Loucy (cell line): ENCODE results near the gene ALDH4A1.

Source experiments
- H2AFZ ChIP-seq: fragments of 200-600 bp; sonication (generic); 2 replicates; pipeline ENCODE4 v1.6.0; 2016; ENCODE audit warnings: antibody characterized with exemption, mild to moderate bottlenecking, low read length, moderate library complexity
- H3F3A ChIP-seq: fragments of 200-600 bp; 2 replicates; pipeline ENCODE4 v1.6.0; 2016; ENCODE audit warnings: antibody characterized with exemption, low read depth, mild to moderate bottlenecking
- H3K27me3 ChIP-seq: fragments of 200-600 bp; sonication (generic); 2 replicates; pipeline ENCODE4 v1.6.1; 2014; ENCODE audit warnings: low read length, mild to moderate bottlenecking; ENCODE audit not compliant: insufficient read depth, poor library complexity, severe bottlenecking
- H3K36me3 ChIP-seq: fragments of 200-600 bp; sonication (generic); 2 replicates; pipeline ENCODE4 v1.6.1; 2016; ENCODE audit warnings: low read length; ENCODE audit not compliant: insufficient read depth
- H3K4me1 ChIP-seq: fragments of 200-600 bp; sonication (generic); 2 replicates; pipeline ENCODE4 v1.5.1; 2014; ENCODE audit warnings: low read length, mild to moderate bottlenecking; ENCODE audit not compliant: insufficient read depth, poor library complexity, severe bottlenecking
- H3K4me2 ChIP-seq: fragments of 200-600 bp; sonication (generic); 2 replicates; pipeline ENCODE4 v1.6.0; 2014; ENCODE audit warnings: antibody characterized with exemption, low read length, low read depth, mild to moderate bottlenecking; ENCODE audit not compliant: poor library complexity, severe bottlenecking
- H3K4me3 ChIP-seq: fragments of 200-600 bp; sonication (generic); 2 replicates; pipeline ENCODE4 v1.5.1; 2014; ENCODE audit warnings: low read length, mild to moderate bottlenecking, mixed read lengths; ENCODE audit not compliant: poor library complexity, severe bottlenecking
- H3K79me2 ChIP-seq: fragments of 200-600 bp; sonication (generic); 2 replicates; pipeline ENCODE4 v1.6.1; 2014; ENCODE audit warnings: low read length; ENCODE audit not compliant: insufficient read depth
- H3K9ac ChIP-seq: fragments of 200-600 bp; sonication (generic); 2 replicates; pipeline ENCODE4 v1.6.0; 2014; ENCODE audit warnings: mild to moderate bottlenecking, low read depth, low read length, moderate library complexity; ENCODE audit not compliant: poor library complexity, severe bottlenecking
- H3K9me2 ChIP-seq: fragments of 200-600 bp; sonication (generic); replicated peaks from 2 replicates; pipeline ENCODE4 v1.6.1; 2016; ENCODE audit warnings: low read depth, low read length, mixed read lengths
- H3K9me3 ChIP-seq: fragments of 200-600 bp; sonication (generic); 2 replicates; pipeline ENCODE4 v1.6.1; 2014; ENCODE audit warnings: mild to moderate bottlenecking, antibody characterized with exemption, low read length, low read depth; ENCODE audit not compliant: insufficient read depth
- H4K20me1 ChIP-seq: fragments of 200-600 bp; sonication (generic); 2 replicates; pipeline ENCODE4 v1.6.0; 2014; ENCODE audit warnings: antibody characterized with exemption, low read length, mild to moderate bottlenecking; ENCODE audit not compliant: insufficient read depth, poor library complexity, severe bottlenecking
- CTCF ChIP-seq: fragments of 200-600 bp; sonication (generic); conservative IDR thresholded peaks from 2 replicates; pipeline ENCODE4 v1.5.1; 2014; ENCODE audit warnings: mild to moderate bottlenecking, antibody characterized with exemption, low read length
- EZH2phosphoT487 ChIP-seq: fragments of 200-600 bp; IDR thresholded peaks from 2 replicates; pipeline ENCODE4 v1.6.1; 2018; ENCODE audit warnings: antibody characterized with exemption, mild to moderate bottlenecking, moderate library complexity, borderline replicate concordance

ALDH4A1 gene

GRCh38 chr1:18866846-18867245, 35.5 kb downstream of the ALDH4A1 start:
- Histone ChIP-seq H3K9me3 (no peaks in the 10 kb centered on the region), H3K79me2 (no peaks in the 10 kb centered on the region), H3K4me1 (peaks cover 7% of the 10 kb centered on the region), H3K9ac (no peak overlapping the region), H4K20me1 (no peaks in the 10 kb centered on the region), H3K4me2 (no peak overlapping the region), H3K27me3 (no peaks in the 10 kb centered on the region), H3F3A (no peaks in the 10 kb centered on the region), H2AFZ (no peak overlapping the region), H3K9me2 (no peaks in the 10 kb centered on the region), H3K4me3 (no peak overlapping the region), H3K36me3 (no peaks in the 10 kb centered on the region)
- no peak for TF ChIP-seq EZH2phosphoT487
- no peak for TF ChIP-seq CTCF

GRCh38 chr1:18866314-18866713, 36.0 kb downstream of the ALDH4A1 start:
- H3K9me3 ChIP-seq = no peaks in the 10 kb centered on the region
- no peaks in the 10 kb centered on the region for H3F3A ChIP-seq
- no peaks in the 10 kb centered on the region for H3K27me3 ChIP-seq
- no peak overlapping the region for H3K9ac ChIP-seq
- no peaks in the 10 kb centered on the region for H3K79me2 ChIP-seq
- no peaks in the 10 kb centered on the region for H4K20me1 ChIP-seq
- peaks cover 7% of the 10 kb centered on the region for H3K4me1 ChIP-seq
- H3K4me2 ChIP-seq = no peak overlapping the region
- TF ChIP-seq EZH2phosphoT487 = no peak
- TF ChIP-seq CTCF = no peak
- H3K9me2 ChIP-seq = no peaks in the 10 kb centered on the region
- no peak overlapping the region for H3K4me3 ChIP-seq
- H3K36me3 ChIP-seq = no peaks in the 10 kb centered on the region
- H2AFZ ChIP-seq = no peak overlapping the region

- no peak for TF ChIP-seq EZH2phosphoT487
- TF ChIP-seq CTCF = no peak
- H3F3A ChIP-seq = no peaks in the 10 kb centered on the region
- no peaks in the 10 kb centered on the region for H3K9me3 ChIP-seq
- no peaks in the 10 kb centered on the region for H4K20me1 ChIP-seq
- H3K36me3 ChIP-seq = no peaks in the 10 kb centered on the region
- no peak overlapping the region for H3K4me2 ChIP-seq
- H3K4me3 ChIP-seq = no peak overlapping the region
- no peak overlapping the region for H3K9ac ChIP-seq
- H3K27me3 ChIP-seq = no peaks in the 10 kb centered on the region
- peaks cover 7% of the 10 kb centered on the region for H3K4me1 ChIP-seq
- no peak overlapping the region for H2AFZ ChIP-seq
- no peaks in the 10 kb centered on the region for H3K9me2 ChIP-seq
- H3K79me2 ChIP-seq = no peaks in the 10 kb centered on the region
Measured at GRCh38 chr1:18865176-18865575, 37.2 kb downstream of the ALDH4A1 start.
